ENCODE data around the gene JUN.
A peak's percentile ranks its signal among the peaks of the same experiment; 100 is the strongest.

Gene JUN

GRCh38 chr1:58754683-58755467 is 29.0 kb downstream of the JUN start:
- DNase-seq, result no peak

DNA sequence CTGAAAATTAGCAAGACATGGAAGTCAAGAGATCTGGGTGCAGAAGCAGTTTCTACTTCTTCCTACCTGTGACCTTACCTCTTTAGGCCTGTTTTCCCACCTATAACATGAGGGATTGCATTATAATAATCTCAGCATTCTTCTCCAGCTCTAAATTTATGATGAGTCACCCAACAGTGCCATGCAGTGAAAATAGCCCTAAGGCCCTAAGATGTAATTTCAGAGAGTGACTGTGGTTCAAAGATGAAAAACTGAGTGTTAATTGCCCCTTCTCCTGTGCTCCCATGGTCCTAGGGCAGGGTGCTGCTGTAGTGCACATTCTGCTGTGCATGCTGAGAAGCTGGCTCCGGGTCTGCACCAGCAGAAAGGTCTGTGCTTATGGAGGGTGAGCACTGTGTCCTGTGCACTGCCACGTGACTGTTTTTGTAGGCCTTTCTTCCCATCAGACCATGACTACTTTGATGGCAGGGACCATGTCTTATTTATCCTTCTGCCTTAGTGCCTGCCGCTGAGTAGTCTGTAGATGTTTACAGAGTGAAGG is 29.7 kb downstream of the JUN start:
- no peak for DNase-seq

DNA sequence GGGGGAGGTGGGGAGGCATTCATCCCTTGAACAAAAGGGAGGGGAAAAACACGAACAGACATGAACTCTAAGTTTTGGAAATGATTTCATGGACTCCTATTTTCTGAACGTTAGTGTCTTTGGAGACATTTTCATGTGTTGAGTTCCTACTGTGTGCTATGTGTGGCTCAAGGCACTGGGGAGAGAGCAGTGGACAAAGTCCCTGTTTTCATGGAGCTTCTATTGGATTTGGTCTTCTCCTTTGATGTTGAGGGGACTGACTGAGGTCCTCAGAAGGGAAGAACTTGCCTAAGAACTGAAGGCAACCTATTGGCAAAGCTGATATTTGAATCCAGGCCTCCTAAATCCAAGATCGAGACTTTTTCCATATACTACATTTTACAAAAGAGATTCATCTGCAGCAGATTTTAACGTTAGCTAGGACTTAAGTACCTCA is 30.4 kb downstream of the JUN start:
- no peak for DNase-seq

DNA sequence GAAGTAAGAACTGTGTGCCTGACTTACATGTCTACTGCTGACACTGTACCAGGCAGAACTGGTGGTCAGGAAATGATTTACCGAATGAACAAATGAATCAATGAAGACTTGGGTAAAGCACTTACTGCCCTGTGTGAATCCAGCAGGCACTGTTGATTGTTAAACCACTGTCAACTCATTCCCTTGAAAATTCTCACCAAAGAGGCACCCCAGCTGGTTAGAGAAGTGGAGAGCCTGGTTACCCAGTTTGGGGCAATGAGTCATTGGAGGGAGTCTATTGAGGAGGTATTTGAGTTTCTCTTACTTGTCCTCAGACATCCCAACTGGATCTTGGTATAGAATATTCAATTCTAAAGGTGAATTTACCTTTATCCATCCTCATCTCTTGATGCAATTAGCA is 34.2 kb downstream of the JUN start:
- no peak for DNase-seq

DNA sequence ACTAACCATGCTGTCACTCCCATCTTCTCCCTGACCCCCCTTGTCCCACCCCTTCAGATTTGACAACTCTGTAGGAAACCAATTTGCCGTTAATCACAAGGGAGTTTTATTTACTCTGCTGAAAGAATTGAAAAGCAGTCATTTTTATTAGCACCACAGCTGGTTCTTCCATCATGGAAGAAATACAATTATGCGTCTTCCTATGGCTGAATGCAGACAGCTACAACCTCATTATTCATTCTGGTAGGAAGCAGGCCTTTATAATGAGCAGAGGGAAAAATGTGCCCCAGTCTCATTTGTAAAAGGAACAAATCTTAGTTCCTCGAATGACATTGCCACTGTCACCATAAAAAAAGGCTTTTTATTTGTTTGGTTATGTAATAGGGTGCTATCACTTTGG is 35.2 kb downstream of the JUN start:
- no peak for DNase-seq

DNA sequence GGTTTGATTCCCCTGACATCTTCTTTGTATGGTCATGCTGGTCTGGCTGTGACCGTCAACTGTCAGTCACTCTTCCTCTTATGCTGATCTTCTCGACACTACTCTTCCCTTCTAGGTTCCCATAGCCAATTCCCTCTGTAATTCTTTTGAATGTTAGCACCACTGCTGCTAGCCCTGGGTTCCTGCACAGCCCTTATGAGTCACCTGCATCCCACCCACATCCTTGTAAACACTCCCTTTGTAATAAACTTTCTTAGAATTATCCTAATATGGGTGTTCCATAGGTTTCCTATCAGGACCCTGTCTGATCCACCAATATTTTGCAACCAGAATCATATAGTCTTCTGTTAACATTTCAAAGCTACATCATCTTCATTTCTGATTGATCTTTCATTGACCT is 37.1 kb downstream of the JUN start:
- no peak for DNase-seq

GRCh38 chr1:58746182-58746581 is 37.7 kb downstream of the JUN start:
- no peak for DNase-seq

GRCh38 chr1:58745666-58746065 is 38.2 kb downstream of the JUN start:
- DNase-seq, result no peak

DNA sequence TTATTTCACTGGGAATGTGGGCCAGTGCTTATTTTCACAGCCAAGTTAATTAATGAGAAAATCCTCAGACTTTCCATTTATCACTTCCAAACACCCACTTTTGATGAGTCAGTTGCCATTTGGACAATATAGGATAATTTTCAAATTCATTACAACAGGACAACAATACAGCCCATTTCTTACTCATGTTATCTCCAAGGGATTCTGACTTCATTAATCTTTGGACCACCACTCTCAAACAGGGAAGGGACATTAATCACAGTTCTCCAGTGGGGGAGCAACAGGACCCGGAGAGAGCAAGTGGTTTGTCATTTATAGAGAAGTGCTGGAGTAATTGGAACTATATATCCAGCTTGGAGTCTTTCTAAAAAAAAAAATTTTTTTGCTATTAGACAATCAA is 38.7 kb downstream of the JUN start:
- DNase-seq, result no peak

- no peak for DNase-seq
These were observed 41.9 kb downstream of the JUN start for GRCh38 chr1:58741678-58742553.

DNA sequence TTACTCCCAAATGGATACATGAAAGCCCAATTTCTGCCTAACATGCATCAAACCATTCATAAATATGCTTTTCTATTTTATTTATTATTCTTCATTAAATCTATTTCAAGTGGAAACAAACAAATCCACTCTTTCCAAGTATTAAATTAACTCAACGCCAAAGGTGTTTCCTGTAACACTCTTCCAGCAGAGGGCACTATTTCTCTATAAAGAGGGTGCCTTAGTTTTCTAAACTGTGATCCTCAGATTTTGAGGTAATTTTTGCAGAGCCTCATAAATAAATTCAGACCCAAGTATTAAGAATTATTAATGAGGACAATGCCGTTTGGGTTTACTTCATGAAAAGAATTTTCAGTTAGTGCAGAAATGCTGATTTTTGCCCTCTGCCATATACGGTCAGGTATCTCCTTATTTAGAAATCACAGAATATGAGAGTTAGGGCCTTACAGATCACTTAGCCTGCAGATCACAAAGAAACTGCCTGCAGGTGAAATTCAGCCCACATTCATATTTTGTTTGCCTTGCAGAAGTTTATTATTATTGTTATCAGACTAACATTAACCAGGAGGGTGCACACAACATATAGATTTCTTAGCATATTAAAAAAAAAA is 43.9 kb downstream of the JUN start:
- DNase-seq, result peak; percentile 1 to 59

DNA sequence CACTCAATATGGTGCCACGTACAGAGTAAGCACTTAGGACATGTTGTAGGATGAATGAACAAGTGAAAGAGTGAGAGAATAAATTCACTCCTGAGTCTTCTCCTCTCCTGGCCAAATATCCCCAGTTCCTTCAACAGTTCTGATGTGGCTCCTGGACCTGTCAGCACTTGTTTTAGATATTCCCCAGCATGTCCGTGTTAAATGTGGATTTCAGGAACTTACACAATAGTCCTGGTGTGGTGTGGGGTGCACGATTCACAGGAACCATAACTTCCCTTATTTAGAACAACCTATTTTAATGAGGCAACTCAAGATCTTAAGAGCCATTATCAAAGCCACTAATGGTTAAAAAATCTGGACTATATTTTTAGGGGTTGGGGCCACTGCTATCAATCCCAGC is 45.0 kb downstream of the JUN start:
- DNase-seq, result no peak

DNA sequence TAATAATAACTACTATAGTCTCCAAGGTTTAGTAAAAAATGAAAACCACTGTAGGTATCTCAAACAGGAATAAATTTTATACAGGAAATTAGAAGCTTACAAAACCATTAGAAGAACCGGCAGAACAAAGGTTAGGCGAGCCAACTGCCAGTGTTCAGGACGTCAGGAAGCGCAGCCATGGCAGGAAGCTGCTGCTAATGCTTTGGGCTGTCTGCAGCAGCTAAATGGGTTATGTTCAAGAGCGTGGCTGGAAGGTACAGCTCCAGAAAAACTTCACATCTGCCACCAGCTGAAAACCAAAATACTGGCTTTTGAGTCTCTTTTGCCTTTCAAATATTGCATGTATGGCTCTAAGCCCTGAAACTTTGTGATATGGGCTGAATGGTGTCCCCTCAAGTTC is 48.3 kb downstream of the JUN start:
- DNase-seq, result no peak

DNA sequence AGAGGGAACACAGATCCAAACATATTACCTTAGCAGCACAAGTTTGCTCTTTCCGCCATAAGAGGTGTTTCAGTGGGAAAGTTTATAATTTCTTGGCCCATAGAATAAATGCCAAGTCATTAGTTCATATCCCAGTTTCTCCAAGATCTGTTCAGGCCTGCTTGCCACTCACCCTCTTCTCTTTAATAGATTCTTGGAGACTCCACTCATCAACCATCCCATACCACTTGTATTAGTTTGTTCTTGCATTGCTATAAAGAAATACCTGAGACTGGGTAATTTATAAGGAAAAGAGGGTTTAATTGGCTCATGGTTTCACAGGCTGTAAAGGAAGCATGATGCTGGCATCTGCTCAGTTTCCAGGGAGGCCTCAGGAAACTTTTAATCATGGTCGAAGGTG is 49.2 kb downstream of the JUN start:
- DNase-seq, result no peak

DNA sequence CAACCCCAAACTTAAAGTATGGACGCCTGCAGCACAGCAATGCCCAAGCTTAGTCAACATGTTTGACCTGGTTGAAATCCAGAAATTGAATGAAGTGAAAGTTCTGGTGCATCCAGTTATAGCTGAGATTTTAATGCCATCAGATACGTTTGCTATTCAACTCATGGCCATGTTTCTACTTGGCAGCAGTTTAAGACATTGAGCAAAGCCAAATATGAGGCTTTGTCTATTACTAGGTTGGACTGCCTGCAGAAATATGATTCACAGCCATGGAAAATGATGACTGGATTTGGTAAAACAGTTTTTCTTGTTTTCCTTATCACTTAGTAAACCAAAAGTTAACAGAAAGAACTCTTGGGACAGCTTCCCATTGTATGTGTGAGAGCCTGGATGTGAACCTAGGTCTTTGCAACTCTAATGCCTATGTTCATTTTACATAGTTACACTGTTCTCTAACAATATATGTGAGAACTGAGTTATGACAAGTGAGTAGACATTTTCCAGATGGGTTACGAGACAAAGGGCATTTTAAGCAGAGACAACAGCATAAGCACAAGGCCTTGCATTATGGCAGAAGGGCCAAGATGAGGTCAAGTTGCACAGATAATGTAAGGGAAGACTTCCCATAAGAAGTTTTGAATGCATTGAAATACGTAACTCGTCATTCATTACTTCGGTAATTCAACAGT is 51.6 kb downstream of the JUN start:
- DNase-seq, result no peak
